Amniotic stem cell (primary cell): ENCODE data around the gene CTU2.

Experiments used
- DNase-seq: peaks from one replicate; lab custom pipeline; 2025; lab: John Stamatoyannopoulos, UW

Gene CTU2

DNA sequence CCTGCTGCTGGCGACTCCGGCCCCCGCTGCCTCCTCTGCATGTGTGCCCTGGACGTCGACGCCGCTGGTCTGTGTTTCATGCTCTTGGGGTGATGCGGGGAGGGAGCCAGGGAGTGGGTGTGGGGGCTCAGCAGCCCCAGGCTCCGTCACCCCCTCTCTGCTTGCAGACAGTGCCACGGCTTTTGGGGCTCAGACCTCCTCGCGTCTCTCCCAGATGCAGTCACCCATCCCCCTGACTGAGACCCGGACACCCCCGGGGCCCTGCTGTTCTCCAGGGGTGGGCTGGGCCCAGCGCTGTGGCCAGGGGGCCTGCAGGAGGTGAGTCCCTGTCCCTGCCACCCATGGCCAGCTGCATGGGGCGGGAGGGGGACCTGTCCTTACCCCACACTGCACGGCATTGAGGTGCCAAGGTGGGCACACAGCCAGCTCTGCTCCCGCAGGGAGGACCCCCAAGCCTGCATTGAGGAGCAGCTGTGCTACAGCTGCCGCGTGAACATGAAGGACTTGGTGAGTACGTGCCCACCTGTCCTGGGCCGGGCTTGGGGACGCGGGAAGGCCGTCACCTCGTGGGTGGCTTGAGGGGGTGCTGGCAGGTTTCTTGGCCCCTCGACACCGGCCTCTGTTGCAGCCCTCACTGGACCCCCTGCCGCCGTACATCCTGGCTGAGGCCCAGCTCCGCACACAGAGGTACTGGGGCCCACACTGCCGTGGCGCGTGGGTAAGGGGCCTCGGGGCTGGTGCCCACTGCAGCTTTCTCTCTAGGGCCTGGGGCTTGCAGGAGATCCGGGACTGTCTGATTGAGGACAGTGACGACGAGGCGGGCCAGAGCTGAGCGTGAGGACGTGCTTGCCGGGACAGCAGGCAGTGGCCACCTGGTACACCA, 8.4 kb downstream of the CTU2 start:
- DNase-seq = no peak

DNA sequence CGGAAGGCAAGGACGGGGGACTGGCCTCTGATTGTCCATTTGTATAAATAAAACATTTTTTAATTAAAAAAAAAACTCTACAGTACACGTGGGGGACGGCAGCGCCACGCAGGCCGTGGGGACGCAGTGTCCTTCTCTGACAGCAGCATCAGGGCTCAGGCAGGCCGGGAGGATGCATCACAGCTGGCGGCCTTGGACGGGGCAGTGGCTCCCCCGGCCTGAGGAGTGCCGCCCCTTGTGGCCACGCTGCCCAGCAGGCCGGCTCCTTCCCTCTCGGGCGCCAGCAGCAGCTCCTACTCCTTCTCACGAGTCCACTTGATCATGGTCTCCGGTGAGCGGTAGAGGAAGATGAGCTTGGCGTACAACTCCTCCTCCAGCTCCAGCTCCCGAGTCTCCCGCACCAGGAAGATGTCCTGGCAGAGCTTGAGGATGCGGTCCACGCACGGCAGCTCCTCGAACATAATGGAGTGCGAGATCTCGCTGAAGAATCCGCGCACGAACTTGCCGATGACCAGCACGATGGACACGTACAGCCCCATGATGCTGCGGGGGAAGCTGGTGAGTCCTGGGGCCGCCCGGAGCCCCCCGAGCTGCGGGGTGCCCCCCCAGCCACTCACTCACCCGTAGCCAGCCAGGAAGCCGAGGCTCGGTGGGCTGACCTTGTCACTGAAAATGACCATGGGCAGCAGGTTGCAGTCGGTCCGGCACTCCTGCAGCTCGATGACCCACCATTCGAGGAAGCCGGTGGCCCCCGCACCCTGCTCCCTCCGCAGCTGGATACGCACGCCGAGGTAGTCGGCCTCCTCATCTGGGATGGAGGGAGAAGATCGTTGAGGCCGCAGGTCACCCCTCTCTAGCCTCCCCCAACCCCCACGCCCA, 9.2 kb downstream of the CTU2 start:
- DNase-seq = no peak

DNA sequence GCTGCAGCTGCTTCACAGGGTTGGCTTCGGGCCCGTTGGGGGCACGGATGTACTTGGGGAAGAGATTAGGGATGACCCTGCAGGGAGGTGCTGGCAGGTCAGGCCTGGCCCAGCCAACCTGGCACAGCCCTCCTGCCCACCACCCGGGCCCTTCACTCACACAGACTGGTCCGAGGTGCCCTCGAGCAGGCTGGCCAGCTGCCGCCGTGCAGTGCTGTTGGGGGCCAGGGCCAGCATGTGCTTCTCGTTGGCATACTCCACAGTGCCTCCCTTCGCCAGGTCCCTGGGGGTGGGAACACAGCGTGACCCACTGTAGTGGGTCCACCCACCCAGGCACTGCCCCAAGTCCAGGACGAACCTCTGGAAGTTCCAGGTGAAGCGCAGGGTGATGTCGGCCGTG, 9.9 kb downstream of the CTU2 start:
- no peak for DNase-seq

DNA sequence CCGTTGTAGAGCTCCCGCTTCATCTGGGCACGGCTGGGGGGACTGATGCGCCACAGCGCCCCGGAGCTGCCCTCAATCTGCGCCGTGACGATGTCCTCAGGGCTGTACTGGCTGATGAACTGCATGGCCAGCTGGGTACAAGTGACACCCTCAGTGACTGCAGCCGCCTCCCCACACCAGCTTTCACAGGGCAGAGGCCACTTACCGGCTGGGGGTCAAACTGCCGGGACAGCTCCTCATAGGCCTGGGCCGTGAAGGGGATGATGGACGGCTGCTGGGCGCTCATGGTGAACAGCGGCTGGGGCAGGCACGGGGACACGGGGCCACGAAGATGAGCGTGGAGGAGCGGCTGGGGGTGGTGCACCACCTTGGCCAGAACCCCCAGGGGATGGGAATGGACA, 10.3 kb downstream of the CTU2 start:
- DNase-seq = no peak

DNA sequence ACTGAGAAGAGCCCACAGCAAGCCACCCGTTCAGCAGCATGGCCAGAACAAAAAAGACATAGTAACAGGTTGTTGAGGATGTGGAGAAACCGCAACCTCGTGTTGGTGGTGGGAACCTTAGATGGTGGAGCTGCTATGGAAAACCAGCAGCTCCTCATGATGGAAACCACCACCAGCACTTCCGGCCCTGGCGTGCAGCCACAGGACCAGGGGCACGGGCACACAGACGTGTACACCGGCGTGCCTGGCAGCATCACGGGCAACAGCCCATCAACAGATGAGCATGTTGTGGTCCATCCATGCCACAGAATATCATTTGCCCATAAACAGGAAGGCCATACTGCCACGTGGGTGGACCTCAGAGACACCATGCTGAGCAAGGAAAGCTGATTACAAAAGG, 11.9 kb downstream of the CTU2 start:
- DNase-seq = no peak

DNA sequence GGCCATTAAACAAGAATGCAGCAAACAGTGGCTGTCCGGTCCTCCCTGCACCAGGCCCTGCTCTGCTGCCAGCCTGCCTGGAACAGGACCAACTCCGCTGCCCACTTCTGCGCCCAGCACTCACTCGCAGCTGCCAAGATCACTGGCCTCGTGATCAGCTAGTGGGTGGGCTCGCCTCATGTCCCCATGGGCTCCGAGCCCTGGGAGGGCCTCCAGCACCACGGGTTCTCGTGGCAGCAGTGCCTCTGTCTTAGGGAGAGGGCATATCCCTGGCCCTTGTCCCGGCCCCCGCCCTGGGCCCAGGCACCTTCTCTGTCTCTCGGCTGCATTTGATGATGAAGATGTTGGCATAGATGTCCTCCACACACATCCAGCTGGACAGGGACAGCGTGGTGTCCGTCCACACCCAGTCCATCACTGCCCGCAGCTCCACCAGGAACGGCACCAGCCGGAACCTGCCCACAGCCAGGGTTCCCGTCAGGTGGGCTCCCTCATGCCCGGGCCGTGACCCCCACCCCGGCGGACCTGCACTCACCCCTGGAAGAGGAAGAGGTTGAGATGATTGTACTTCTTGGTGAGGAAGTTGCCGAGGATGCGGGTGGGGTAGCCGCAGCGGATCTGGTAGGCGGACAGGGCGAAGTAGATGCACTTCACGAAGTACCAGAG, 13.1 kb downstream of the CTU2 start:
- DNase-seq = no peak

DNA sequence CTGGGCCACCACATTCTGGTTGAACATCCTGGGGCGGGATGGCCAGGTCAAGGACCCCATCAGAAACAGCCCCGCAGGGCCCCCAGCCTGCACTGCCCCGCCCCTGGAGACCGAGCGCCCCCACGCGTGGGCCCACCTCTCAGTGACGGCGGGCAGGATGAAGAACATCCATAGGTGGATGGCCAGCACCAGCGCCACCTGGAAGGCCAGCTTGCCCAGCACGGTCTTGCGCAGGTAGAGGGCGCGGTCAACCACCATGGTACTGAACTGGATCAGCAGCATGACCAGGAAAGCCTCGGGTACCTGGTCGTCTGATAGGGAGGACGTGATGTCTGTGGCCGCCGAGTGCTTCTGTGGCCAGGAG, 13.6 kb downstream of the CTU2 start:
- DNase-seq = no peak

DNA sequence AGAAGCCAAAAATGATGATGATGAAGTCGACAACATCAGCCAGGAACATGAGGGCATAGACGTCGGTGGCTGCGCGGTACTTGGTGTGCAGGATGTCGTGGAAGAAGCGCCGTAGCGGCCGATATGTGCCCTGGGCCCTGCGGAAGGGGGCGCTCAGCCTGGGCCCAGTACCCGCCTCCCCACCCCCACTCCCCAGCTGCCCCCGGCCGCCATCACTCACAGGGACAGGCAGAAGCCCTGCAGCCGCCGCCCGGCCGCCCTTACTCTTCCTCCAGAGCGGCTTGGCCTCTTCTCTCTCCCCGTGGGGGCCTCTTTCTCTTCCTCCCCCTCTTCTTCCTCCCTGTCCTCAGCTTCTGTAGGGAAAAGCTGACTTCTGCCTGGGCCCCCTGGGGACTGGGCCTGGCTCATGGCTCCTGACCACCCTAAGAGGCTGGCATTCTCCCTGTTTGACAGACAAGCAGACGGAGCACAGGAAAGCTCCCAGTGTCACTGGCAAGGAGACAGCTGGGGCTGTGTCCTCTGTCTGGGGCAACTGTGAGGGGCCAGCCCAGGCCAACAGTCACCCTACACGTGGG, 14.2 kb downstream of the CTU2 start:
- no peak for DNase-seq

DNA sequence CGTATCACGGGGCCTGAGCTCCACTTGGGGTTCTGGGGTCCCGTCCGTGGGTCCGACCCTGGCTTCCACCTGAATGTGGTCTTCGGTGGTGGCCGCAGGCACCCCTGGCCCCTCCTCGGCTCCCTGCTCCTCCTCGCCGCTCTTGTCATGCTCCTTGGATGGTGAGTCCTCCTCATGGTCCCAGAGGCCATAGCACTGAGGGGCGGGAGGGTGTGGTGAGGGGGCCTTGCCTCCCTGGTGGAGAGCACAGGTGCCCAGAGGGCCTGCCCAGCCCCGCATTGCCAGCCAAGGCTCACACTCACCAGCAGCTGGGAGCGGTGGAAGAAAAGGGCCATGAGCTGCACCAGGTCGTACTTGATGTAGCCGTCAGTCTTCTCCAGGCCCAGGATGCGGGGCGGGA, 14.9 kb downstream of the CTU2 start:
- no peak for DNase-seq

DNA sequence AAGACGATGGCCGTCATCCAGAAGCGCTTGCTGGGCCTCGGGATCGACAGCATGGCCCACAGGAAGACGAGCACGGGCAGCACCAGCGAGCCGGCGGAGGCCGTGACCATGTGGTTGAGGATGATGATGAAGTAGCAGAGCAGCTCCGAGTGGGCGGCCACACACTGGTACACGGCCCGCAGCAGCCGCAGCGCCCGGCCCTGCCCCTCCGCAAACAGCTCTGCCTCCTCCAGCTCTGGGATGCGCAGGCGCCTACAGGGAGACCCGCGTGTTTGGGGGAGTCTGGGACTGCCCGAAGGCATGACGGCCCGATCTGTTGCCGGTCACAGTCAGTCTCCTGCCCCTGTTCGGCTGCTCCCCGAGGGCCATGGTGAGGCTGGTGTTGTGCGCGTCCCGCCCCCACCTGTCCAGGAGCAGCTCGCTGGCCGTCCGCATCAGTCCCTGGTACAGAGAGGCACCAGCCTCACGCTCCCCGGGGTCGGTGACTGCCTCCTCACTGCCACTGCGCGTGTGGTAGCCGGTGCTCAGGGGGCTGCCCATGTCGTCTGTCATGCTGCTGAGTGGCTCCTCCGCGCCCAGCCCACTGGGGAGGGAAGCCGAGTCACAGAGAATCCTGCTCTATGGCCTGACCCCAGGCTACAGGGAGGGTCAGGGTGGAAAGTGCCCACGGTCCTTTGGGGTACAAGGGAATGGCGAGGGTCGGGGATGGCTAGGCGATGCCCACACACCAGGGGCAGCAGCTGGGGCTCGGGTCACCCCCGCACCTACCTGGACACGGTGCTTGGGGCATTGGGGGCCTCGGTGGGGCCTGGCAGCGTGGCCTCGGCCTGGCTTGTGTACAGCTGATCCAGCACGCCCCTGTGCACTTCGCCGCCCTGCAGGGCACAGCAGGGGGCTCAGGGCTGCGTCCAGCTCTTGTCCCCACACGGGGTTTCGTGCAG, 15.8 kb downstream of the CTU2 start:
- DNase-seq = no peak

DNA sequence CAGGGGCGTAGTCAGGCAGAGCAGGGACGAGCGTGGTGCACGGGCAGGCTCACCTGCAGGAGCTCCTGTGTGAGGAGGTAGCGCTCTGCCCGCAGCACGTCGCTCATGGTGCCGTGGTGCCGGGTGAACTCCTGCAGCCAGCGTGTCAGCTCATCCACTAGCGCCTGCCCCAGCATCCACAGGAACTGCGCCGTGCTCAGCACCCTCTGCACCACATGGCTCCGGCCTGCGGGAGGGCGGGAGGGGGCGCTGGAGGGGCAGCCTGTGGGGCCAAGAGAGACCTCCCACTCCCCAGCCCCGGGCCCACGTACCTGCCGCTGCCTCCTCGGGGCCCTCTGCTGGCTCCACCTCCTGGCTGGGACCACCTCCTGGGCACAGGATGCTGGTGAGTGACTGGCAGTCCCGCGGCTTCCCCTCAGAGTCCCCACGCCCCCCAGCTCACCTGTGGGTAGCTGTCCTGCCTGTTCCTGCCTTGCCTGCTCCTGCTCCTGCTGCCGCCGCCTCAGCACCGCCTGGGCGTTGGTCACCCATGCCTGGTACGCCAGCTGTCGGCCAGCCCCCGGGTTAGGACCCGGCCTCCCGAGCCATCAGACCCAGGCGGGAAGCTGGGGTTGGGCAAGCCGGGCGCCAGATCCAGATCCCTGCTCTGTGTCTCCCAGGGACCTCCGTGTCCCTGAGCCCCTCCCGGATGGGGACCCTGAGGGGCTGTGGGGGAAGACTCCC, 16.6 kb downstream of the CTU2 start:
- no peak for DNase-seq

DNA sequence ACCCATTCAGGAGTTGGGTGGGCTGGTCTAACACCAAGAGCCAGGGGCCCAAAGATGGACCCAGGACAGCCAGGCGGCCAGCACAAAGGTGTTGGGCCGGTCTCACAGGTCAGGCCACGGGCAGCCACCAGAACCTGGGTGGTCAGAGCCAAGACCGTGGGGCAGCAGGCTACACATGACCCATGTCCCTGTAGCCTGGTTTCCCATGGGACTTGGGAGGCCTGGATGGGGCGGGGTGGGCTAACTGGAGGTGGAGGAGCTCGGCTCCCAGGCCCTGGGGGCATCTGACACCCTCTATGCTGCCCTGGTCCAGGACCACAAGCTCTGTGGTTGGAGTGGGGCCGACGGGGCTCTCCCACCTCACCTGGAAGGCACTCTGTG, 17.2 kb downstream of the CTU2 start:
- DNase-seq = no peak

DNA sequence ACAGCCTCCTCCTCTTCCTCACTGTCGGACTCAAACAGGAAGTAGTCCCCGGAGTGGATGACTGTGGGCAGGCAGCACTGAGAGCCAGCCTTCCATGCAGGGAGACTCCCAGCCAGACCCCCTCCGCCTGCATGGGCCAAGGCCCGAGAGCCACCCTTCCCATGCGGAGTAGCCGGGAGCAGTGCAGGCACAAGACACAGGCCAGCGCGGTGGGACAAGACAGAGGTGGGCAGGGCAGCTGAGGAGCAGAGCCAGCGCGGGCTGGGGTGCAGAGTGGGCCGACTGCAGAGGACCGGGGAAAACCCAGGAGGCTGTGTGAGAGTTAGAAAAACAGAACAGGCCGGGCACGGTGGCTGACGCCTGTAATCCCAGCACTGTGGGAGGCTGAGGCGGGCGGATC, 17.6 kb downstream of the CTU2 start:
- no peak for DNase-seq

DNA sequence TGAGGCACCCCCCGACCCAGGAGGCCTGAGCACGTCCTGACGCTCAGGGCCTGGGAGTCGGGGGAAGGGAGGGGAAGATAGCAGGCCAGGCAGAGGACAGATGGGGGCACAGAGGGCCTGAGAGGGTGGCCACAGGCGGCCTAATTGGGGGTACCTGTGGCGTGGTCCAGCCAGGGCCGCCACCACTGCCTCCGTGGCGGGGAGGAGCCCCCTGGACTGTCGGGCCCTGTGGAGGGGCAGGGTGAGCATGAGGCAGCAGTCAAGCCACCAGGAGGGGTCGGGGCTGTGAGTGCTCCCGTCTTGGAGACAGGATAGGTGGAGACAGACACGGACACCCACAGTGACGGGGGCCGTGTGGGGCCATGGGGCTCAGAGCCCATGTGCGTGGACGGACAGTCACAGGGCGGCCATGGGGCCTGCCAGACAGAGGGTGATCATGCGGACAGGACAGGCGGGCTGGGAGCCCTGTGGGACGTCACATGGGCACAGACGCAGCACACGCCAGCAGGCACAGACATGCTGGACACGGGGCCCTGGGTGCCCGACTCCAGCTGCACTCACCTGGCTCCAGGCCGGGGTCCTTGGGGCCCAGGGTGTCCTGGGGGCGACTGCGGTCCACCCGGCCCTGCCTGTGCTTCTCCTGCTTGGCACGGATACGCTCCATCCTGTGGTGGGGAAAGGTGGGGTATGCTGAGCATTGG, 18.7 kb downstream of the CTU2 start:
- DNase-seq = no peak

DNA sequence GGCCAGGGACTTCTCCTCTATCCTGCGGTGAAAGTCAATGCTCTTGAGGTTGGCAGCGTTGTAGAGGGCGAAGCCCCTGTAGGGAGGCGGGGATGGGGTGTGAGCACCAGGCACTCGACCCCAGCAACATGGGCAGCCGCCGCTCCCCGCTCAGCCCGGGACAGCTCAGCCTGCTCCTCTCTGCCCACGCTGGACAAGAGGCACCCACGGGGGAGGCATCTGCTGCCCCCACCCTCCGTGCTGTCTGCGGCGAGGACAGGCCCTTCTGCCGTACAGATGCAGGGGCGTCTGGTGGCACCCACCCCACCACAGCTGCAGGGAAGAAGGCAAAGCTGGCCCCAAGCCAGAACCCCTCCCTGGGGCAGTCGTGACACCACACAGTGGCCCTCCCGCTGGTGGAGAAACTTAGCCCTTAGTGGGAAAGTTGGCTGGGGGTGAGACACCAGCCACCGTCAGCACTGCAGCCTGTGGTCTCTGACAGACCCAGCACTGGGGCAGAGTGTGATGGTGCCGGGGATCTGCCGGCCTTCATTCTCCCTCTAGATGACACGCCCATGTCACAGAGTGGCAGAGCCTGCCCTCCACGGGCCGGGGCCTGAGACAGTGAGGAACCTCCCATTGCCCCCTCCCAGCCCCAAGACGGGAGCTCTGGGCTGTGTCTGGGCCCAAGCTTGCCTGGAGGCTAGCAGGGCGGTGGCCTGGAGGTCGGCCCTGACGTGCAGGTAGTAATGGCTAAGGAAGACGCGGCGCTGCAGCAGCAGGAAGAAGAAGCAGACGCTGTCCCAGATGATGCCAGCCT, 19.5 kb downstream of the CTU2 start:
- DNase-seq = no peak

DNA sequence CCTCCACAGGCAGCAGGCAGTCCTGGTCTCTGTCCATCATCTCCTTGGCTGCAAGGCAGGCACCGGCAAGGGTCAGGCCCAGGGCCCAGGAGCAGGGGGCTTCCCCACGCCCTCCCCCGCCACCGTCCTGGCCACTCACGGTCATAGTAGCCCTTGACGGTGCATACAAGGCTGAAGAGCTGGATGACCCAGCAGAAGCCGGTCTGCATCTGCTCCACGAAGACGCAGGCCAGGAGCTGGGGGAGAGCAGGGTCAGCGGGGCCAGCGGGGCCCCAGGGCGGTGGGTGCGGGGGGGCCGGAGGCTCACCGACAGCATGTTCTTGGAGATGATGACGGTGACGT, 20.1 kb downstream of the CTU2 start:
- DNase-seq = no peak

DNA sequence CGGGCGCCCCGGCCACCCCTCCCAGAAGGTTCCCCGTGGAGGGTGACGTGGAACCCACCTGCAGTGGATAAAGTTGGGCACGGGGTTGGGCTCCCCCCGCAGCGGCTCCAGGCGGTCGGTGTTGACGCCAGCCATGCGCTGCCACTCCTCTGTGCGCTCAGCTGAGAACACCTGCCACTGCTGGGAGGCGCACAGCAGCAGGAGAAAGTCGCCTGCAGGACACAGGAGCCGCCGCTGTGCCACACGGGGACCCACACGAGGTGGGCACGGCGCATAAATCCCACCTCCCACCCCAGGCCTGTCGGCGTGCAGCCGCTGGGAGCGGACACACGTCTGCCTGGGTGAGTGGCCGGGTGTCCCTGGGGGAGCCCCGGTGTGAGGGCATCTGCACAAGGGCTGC, 20.7 kb downstream of the CTU2 start:
- DNase-seq = no peak

DNA sequence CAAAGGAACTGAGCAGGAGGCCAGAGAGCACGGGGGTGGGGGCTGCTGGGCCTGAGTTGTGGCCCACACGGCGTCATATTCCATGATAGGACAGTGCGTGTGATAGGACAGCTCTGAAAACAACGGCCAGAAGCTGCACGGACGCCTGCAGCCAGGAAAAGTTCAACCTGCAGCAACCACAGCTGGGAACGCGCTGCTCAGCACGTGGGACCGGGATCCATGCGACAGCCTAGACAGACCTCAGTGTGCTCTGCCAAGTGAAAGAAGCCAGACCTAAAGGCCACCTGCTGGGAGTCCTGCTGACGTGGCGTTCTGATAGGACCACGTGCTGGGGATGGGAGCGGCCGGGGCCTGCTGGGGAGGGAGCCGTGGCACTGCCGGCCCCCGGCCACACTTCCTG, 21.6 kb downstream of the CTU2 start:
- DNase-seq = no peak
